Liver (tissue), 9 donors: Measurements from ENCODE around the gene TNFRSF8. TPM values are rescaled to one million over a fixed set of nuclear protein-coding genes. Genes with fewer than 3 reads are reported as not detected.

Experiments
- DNase-seq: peaks from one replicate; pipeline ENCODE4 v3.0.0-alpha.2; 2017; ENCODE audit warnings: low spot score
- H3K27ac ChIP-seq, 2 donors: one replicate each; pipeline ENCODE4 v1.7.0; 2013; ENCODE audit warnings: inconsistent platforms in 2 of 2, low read length in 2 of 2, control low read depth in 1 of 2, low read depth in 1 of 2, mild to moderate bottlenecking in 1 of 2
- H3K27me3 ChIP-seq, 4 donors: one replicate each; pipeline versions ENCODE4 v1.6.1 to v1.7.0; 2013; ENCODE audit warnings: low read length in 3 of 4, inconsistent platforms in 1 of 4, mild to moderate bottlenecking in 1 of 4, moderate library complexity in 1 of 4; ENCODE audit not compliant: control insufficient read depth in 4 of 4, insufficient read depth in 4 of 4
- H3K36me3 ChIP-seq, 4 donors: one replicate each; pipeline versions ENCODE4 v1.6.1 to v1.7.0; 2013; ENCODE audit warnings: low read length in 3 of 4, mild to moderate bottlenecking in 3 of 4, low read depth in 1 of 4, moderate library complexity in 1 of 4; ENCODE audit not compliant: control insufficient read depth in 4 of 4, insufficient read depth in 3 of 4
- H3K4me1 ChIP-seq, 4 donors: one replicate each; pipeline versions ENCODE4 v1.6.1 to v1.7.0; 2013; ENCODE audit warnings: low read length in 3 of 4, mild to moderate bottlenecking in 3 of 4, moderate library complexity in 1 of 4; ENCODE audit not compliant: control insufficient read depth in 4 of 4, insufficient read depth in 4 of 4
- H3K4me3 ChIP-seq, 3 donors: one replicate each; pipeline versions ENCODE4 v1.6.1 to v1.7.0; 2013; ENCODE audit warnings: low read length in 3 of 3, control low read depth in 1 of 3, low read depth in 1 of 3, mild to moderate bottlenecking in 1 of 3
- H3K9ac ChIP-seq, 2 donors: one replicate each; pipeline ENCODE4 v1.7.0; 2013; ENCODE audit warnings: low read length in 2 of 2, mild to moderate bottlenecking in 2 of 2, moderate library complexity in 2 of 2, control low read depth in 1 of 2, low read depth in 1 of 2
- H3K9me3 ChIP-seq, 4 donors: one replicate each; pipeline versions ENCODE4 v1.6.1 to v1.7.0; 2013; ENCODE audit warnings: low read length in 3 of 4; ENCODE audit not compliant: control insufficient read depth in 4 of 4
- ATF3 ChIP-seq: IDR thresholded peaks from 2 replicates; pipeline ENCODE4 v1.6.1; 2016; ENCODE audit warnings: antibody characterized with exemption
- FOXA1 ChIP-seq: IDR thresholded peaks from 2 replicates; pipeline ENCODE4 v1.6.1; 2016; ENCODE audit warnings: antibody characterized with exemption
- HNF4A ChIP-seq, 2 donors: conservative IDR thresholded peaks; 2 replicates each; pipeline ENCODE4 v1.6.1; 2016; ENCODE audit warnings: antibody characterized with exemption in 2 of 2, mild to moderate bottlenecking in 2 of 2
- JUND ChIP-seq, 2 donors: IDR thresholded peaks; 2 replicates each; pipeline ENCODE4 v1.6.1; 2016; ENCODE audit warnings: antibody characterized with exemption in 2 of 2
- MAX ChIP-seq: IDR thresholded peaks from 2 replicates; pipeline ENCODE4 v1.6.1; 2016; ENCODE audit warnings: antibody characterized with exemption
- NR2F2 ChIP-seq: IDR thresholded peaks from 2 replicates; pipeline ENCODE4 v1.6.1; 2016; ENCODE audit warnings: antibody characterized with exemption
- REST ChIP-seq: IDR thresholded peaks from 2 replicates; pipeline ENCODE4 v1.6.1; 2016; ENCODE audit warnings: antibody characterized with exemption, mild to moderate bottlenecking
- SP1 ChIP-seq: IDR thresholded peaks from 2 replicates; pipeline ENCODE4 v1.6.1; 2018; ENCODE audit warnings: antibody characterized with exemption, mild to moderate bottlenecking
- ZBTB33 ChIP-seq: IDR thresholded peaks from 2 replicates; pipeline ENCODE4 v1.6.1; 2016; ENCODE audit warnings: antibody characterized with exemption
- WGBS: extraction: QIAGEN DNeasy Blood & Tissue Kit; methylation state at CpG from one replicate; pipeline ENCODE4 v1.1.7; 2013; 5-methylcytosine and 5-hydroxymethylcytosine counted together
- polyA plus RNA-seq, 2 donors: library from polyadenylated mRNA; stranded (reverse) in 1 of 2; unstranded in 1 of 2; fragments of 200-250 nt in 1 of 2; fragments of >200 nt in 1 of 2; fragmentation: Nextera tagmentation in 1 of 2; extraction: Ambion mirVana in 1 of 2; gene quantifications; one replicate each; pipeline versions ENCODE4 v1.2.1 to v1.2.3, GENCODE V29; 2013 to 2015
- total RNA-seq, 2 donors: library from RNA; depleted of rRNA; stranded (reverse); fragments of >200 nt; gene quantifications; one replicate each; pipeline ENCODE4 v1.2.3, GENCODE V29; 2014
- donor health status: healthy.
- donor health status: healthy.
- donor health status: healthy.
- donor health status: healthy.
- donor health status: healthy.

The TNFRSF8 gene
- total and polyA plus RNA-seq, 4 donors: 0.08 to 0.19 (median 0.12) TPM

GRCh38 chr1:12150456-12151200 lies 87.5 kb downstream of the TNFRSF8 start:
- no peaks in the 10 kb centered on the region for H3K27me3 ChIP-seq
- 78% methylated on average over 9 of the region's 9 CpGs for WGBS
- H3K9ac ChIP-seq: no peak overlapping the region
- no peak for TF ChIP-seq MAX
- peak; percentile 32 for TF ChIP-seq NR2F2
- no peak for TF ChIP-seq FOXA1
- no peak for TF ChIP-seq REST
- TF ChIP-seq SP1: peak; percentile 9
- H3K9me3 ChIP-seq: no peaks in the 10 kb centered on the region
- no peak for DNase-seq
- no peak overlapping the region for H3K4me3 ChIP-seq
- peak overlapping the region; percentile 61 to 65 for H3K27ac ChIP-seq
- H3K4me1 ChIP-seq: peaks cover 6 to 24% (median 10%) of the 10 kb centered on the region in 4 donors
- H3K36me3 ChIP-seq: no peaks in the 10 kb centered on the region

GRCh38 chr1:12151465-12151864 lies 88.4 kb downstream of the TNFRSF8 start:
- TF ChIP-seq HNF4A (conservative IDR thresholded peaks at IDR 0.05) (peak in 1 of 2 donors; percentile 10), JUND (IDR thresholded peaks at IDR 0.05) (no peak)
- Histone ChIP-seq H3K9ac (no peak overlapping the region), H3K36me3 (no peaks in the 10 kb centered on the region), H3K4me3 (no peak overlapping the region), H3K4me1 (peaks cover 4 to 22% (median 10%) of the 10 kb centered on the region in 4 donors), H3K27ac (peak overlapping the region; percentile 61 to 65), H3K27me3 (no peaks in the 10 kb centered on the region), H3K9me3 (no peaks in the 10 kb centered on the region)
- no peak for DNase-seq
- 93% methylated on average over 2 of the region's 2 CpGs for WGBS

- TF ChIP-seq ATF3 (no peak), ZBTB33 (no peak), HNF4A (conservative IDR thresholded peaks at IDR 0.05) (no peak)
- H3K4me1 ChIP-seq: peaks cover 4 to 16% (median 11%) of the 10 kb centered on the region in 4 donors
- WGBS: 88% methylated on average over 7 of the region's 7 CpGs
- peak overlapping the region; percentile 16 to 65 for H3K27ac ChIP-seq
- H3K36me3 ChIP-seq: no peaks in the 10 kb centered on the region
- DNase-seq: no peak
- no peak overlapping the region for H3K4me3 ChIP-seq
- H3K27me3 ChIP-seq: no peaks in the 10 kb centered on the region
- H3K9ac ChIP-seq: peak overlapping the region in 1 of 2 donors; percentile 16
- no peaks in the 10 kb centered on the region for H3K9me3 ChIP-seq
These were observed 89.2 kb downstream of the TNFRSF8 start for GRCh38 chr1:12152113-12152891.
